Osteoblast (primary cell): ENCODE measurements around the gene ASF1A. TPM values are rescaled to one million over a fixed set of nuclear protein-coding genes. Genes with fewer than 3 reads are reported as not detected.

Experiments used
- DNase-seq: peaks from one replicate; pipeline ENCODE4 v3.0.0; 2011; ENCODE audit warnings: low spot score, mixed read lengths; ENCODE audit not compliant: insufficient read length; ENCODE audit errors: missing footprints
- H2AFZ ChIP-seq: 2 replicates; pipeline ENCODE4 v1.6.0; 2011; ENCODE audit warnings: mild to moderate bottlenecking, low read length
- H3K27ac ChIP-seq: 2 replicates; pipeline ENCODE4 v1.5.1; 2011; ENCODE audit warnings: mild to moderate bottlenecking, low read depth, low read length, moderate library complexity
- H3K27me3 ChIP-seq: 2 replicates; pipeline ENCODE4 v1.6.0; 2012; ENCODE audit warnings: mild to moderate bottlenecking, control low read depth, inconsistent platforms, low read length, moderate library complexity; ENCODE audit not compliant: insufficient read depth
- H3K36me3 ChIP-seq: 2 replicates; pipeline ENCODE4 v1.5.1; 2011; ENCODE audit warnings: mild to moderate bottlenecking, low read length, control low read depth, moderate library complexity; ENCODE audit not compliant: insufficient read depth
- H3K4me1 ChIP-seq: 2 replicates; pipeline ENCODE4 v1.5.1; 2011; ENCODE audit warnings: mild to moderate bottlenecking, low read length, control low read depth, moderate library complexity; ENCODE audit not compliant: insufficient read depth
- H3K4me2 ChIP-seq: 2 replicates; pipeline ENCODE4 v1.6.0; 2011; ENCODE audit warnings: mild to moderate bottlenecking, low read length; ENCODE audit not compliant: insufficient read depth
- H3K4me3 ChIP-seq: fragments of 200-600 bp; sonication (generic); 3 replicates; pipeline ENCODE4 v1.5.1; 2012; ENCODE audit warnings: mild to moderate bottlenecking, low read length, inconsistent platforms; ENCODE audit not compliant: insufficient read depth
- H3K79me2 ChIP-seq: 2 replicates; pipeline ENCODE4 v1.6.0; 2012; ENCODE audit warnings: mild to moderate bottlenecking, low read length, control low read depth, inconsistent platforms; ENCODE audit not compliant: insufficient read depth
- H3K9me3 ChIP-seq: 2 replicates; pipeline ENCODE4 v1.5.1; 2011; ENCODE audit warnings: low read depth, low read length, control low read depth
- H4K20me1 ChIP-seq: 2 replicates; pipeline ENCODE4 v1.6.0; 2012; ENCODE audit warnings: mild to moderate bottlenecking, low read length, control low read depth; ENCODE audit not compliant: insufficient read depth
- total RNA-seq: library from RNA; depleted of rRNA; stranded (reverse); fragments of >200 nt; gene quantifications from 2 replicates; pipeline ENCODE4 v1.2.3, GENCODE V29; 2012
- TF ChIP-seq, protein P1 (sequence below): IDR thresholded peaks from 2 replicates; pipeline ENCODE4 v1.5.1; 2011; ENCODE audit warnings: mild to moderate bottlenecking, low read depth, low read length, moderate library complexity; ENCODE audit errors: extremely low read depth

Gene ASF1A
- total RNA-seq, 1 donor, result 15.2 TPM

DNA sequence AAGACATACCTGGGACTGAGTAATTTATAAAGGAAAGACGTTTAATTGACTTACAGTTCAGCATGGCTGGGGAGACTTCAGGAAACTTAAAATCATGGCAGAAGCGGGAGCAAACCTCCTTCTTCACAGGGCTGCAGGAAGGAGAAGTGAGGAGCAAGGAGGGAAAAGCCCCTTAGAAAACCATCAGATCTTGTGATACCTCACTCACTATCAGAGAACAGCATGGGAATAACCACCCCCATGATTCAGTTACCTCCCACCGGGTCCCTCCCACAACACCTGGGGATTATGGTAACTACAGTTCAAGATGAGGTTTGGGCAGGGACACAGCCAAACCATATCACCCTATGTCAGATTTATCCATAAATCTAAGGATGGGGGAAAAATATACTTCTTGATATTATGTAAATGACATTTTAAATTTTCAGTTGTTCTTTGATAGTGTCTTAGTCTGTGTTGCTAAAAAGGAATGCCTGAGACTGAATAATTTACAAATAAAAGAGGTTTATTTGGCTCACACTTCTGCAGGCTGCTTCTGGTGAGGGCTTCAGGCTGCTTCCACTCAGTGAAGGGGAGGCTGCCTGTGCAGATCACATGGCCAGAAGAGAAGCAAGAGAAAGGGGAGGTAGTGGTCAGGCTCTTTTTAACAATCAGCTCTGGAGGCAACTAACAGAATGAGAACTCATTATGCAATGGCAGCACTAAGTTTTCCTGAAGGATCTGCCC is 42.2 kb downstream of the ASF1A start:
- Histone ChIP-seq H3K4me1 (peaks cover 9% of the 10 kb centered on the region), H3K9me3 (no peaks in the 10 kb centered on the region), H3K27ac (no peak overlapping the region), H3K4me2 (peak overlapping the region; percentile 81), H4K20me1 (peaks cover 3% of the 10 kb centered on the region), H2AFZ (peak overlapping the region; percentile 92), H3K4me3 (no peak overlapping the region), H3K36me3 (no peaks in the 10 kb centered on the region), H3K79me2 (peaks cover 20% of the 10 kb centered on the region), H3K27me3 (no peaks in the 10 kb centered on the region)
- no peak for DNase-seq
- TF ChIP-seq, protein P1, sequence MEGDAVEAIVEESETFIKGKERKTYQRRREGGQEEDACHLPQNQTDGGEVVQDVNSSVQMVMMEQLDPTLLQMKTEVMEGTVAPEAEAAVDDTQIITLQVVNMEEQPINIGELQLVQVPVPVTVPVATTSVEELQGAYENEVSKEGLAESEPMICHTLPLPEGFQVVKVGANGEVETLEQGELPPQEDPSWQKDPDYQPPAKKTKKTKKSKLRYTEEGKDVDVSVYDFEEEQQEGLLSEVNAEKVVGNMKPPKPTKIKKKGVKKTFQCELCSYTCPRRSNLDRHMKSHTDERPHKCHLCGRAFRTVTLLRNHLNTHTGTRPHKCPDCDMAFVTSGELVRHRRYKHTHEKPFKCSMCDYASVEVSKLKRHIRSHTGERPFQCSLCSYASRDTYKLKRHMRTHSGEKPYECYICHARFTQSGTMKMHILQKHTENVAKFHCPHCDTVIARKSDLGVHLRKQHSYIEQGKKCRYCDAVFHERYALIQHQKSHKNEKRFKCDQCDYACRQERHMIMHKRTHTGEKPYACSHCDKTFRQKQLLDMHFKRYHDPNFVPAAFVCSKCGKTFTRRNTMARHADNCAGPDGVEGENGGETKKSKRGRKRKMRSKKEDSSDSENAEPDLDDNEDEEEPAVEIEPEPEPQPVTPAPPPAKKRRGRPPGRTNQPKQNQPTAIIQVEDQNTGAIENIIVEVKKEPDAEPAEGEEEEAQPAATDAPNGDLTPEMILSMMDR, result no peak

DNA sequence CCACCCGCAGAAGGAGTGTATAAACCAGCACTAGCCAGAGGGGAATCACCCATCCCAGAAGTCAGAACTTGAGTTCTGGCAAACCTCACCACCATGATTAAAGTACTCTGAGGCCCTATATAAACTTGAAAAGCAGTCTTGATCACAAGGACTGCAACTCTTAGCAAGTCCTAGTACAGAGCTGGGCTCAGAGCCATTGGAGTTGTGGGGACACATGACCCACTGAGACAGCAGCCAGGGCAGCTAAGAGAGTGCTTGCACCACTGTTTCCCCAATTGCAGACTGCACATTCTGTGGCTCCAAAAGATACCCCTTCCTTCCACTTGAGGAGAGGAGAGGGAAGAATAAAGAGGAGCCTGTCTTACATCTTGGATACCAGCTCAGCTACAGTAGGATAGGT is 45.7 kb downstream of the ASF1A start:
- Histone ChIP-seq H2AFZ (no peak overlapping the region), H3K4me3 (no peak overlapping the region), H3K9me3 (peaks cover under 1% of the 10 kb centered on the region), H4K20me1 (no peaks in the 10 kb centered on the region), H3K4me2 (no peak overlapping the region), H3K27me3 (no peaks in the 10 kb centered on the region), H3K79me2 (peaks cover 6% of the 10 kb centered on the region), H3K36me3 (no peaks in the 10 kb centered on the region), H3K4me1 (peaks cover 4% of the 10 kb centered on the region), H3K27ac (no peak overlapping the region)
- no peak for DNase-seq
- TF ChIP-seq, protein P1, result no peak

DNA sequence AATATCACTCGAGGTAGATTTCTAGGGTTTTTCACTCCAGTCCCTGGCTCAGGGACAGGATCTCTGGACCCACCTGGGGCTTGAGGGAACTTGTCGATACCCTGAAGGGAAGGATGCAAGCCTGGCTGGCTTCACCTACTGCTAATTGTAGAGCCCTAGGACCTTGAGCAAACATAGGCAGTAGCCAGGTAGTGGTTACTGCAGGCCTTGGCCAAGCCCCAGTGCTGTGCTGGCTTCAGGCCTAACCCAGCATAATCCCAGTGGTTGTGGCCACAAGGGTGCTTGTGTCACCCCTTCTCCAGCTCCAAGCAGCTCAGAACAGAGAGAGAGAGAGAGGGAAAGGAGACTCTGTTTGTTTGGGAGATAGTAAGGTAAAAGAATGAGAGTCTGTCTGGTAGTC is 46.8 kb downstream of the ASF1A start:
- Histone ChIP-seq H3K27me3 (no peaks in the 10 kb centered on the region), H3K4me1 (peaks cover 4% of the 10 kb centered on the region), H3K9me3 (peaks cover 1% of the 10 kb centered on the region), H3K4me2 (no peak overlapping the region), H4K20me1 (no peaks in the 10 kb centered on the region), H3K79me2 (peaks cover 6% of the 10 kb centered on the region), H3K36me3 (no peaks in the 10 kb centered on the region), H2AFZ (no peak overlapping the region), H3K27ac (no peak overlapping the region), H3K4me3 (no peak overlapping the region)
- TF ChIP-seq, protein P1, result no peak
- DNase-seq, result no peak

DNA sequence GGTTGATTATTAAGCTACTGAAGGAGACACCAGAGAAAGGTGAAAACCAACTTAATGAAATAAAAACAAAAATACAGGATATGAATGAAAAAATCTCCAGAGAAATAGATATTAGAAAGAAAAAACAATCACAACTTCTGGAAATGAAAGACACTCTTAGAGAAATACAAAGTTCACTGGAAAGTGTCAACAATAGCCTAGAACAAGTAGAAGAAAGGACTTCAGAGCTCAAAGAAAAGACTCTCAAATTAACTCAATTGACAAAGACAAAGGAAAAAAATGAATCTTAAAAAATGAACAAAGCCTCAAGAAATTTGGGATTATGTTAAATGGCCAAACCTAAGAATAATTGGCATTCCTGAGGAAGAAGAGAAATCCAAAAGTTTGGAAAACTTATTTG is 51.3 kb downstream of the ASF1A start:
- H4K20me1 ChIP-seq, result no peaks in the 10 kb centered on the region
- H3K9me3 ChIP-seq, result peaks cover 1% of the 10 kb centered on the region
- TF ChIP-seq, protein P1, result no peak
- no peak overlapping the region for H3K4me3 ChIP-seq
- no peak overlapping the region for H3K27ac ChIP-seq
- H2AFZ ChIP-seq, result no peak overlapping the region
- H3K4me2 ChIP-seq, result no peak overlapping the region
- no peaks in the 10 kb centered on the region for H3K4me1 ChIP-seq
- H3K36me3 ChIP-seq, result no peaks in the 10 kb centered on the region
- no peak for DNase-seq
- no peaks in the 10 kb centered on the region for H3K27me3 ChIP-seq
- H3K79me2 ChIP-seq, result no peaks in the 10 kb centered on the region
